Activated CD8-positive, alpha-beta memory T cell treated with anti-CD3 and anti-CD28 coated beads, Interleukin-2, amount 50 U/mL, for 24 hours (primary cell): ENCODE measurements around the gene CDYL.

Source experiments
- DNase-seq: peaks from one replicate; pipeline ENCODE4 v3.0.0-alpha.2; 2020; ENCODE audit errors: extremely low read depth

The CDYL gene

GRCh38 chr6:4883298-4883697 is 107.1 kb downstream of the CDYL start:
- DNase-seq = no peak

GRCh38 chr6:4884646-4885340 is 108.6 kb downstream of the CDYL start:
- DNase-seq = no peak

- DNase-seq = no peak
These were observed 109.2 kb downstream of the CDYL start for GRCh38 chr6:4885341-4885933.

GRCh38 chr6:4888841-4889240 is 112.6 kb downstream of the CDYL start:
- no peak for DNase-seq

GRCh38 chr6:4889701-4890100 is 113.5 kb downstream of the CDYL start:
- DNase-seq = no peak

GRCh38 chr6:4890191-4890590 is 114.0 kb downstream of the CDYL start:
- DNase-seq = no peak

GRCh38 chr6:4890627-4891026 is 114.4 kb downstream of the CDYL start:
- DNase-seq = no peak

- DNase-seq = no peak
These were observed 114.9 kb downstream of the CDYL start for GRCh38 chr6:4891141-4891540.

- no peak for DNase-seq
These were observed 116.7 kb downstream of the CDYL start for GRCh38 chr6:4892785-4893485.

GRCh38 chr6:4894049-4894448 is 117.8 kb downstream of the CDYL start:
- DNase-seq = no peak

- DNase-seq = no peak
These were observed 119.8 kb downstream of the CDYL start for GRCh38 chr6:4895971-4896370.

- DNase-seq = no peak
These were observed 120.2 kb downstream of the CDYL start for GRCh38 chr6:4896401-4896800.

- DNase-seq = no peak
These were observed 123.2 kb downstream of the CDYL start for GRCh38 chr6:4899249-4900034.

- no peak for DNase-seq
These were observed 125.3 kb downstream of the CDYL start for GRCh38 chr6:4901386-4902061.

GRCh38 chr6:4902363-4902762 is 126.2 kb downstream of the CDYL start:
- no peak for DNase-seq

- no peak for DNase-seq
These were observed 126.9 kb downstream of the CDYL start for GRCh38 chr6:4903121-4903520.

- no peak for DNase-seq
These were observed 127.7 kb downstream of the CDYL start for GRCh38 chr6:4903751-4904370.

- DNase-seq = no peak
These were observed 128.3 kb downstream of the CDYL start for GRCh38 chr6:4904461-4905025.

- no peak for DNase-seq
These were observed 129.6 kb downstream of the CDYL start for GRCh38 chr6:4905826-4906225.

- DNase-seq = no peak
These were observed 130.4 kb downstream of the CDYL start for GRCh38 chr6:4906293-4907276.
